ENCODE results near the gene IFNW1.
"Not testable (repeated sequence)": the region's sequence is repeated elsewhere in the genome, so short reads cannot be mapped to it uniquely, and the experiment has no call there.

IFNW1 gene

GRCh38 chr9:21141427-21141882 lies at the start of gene IFNW1:
Gene IFNW1 (minus strand): TSS chr9:21141832. CDS start chr9:21141570, 262 bp downstream.
- no peak for DNase-seq (ENCODE audit: low spot score)

GRCh38 chr9:21187487-21187886 lies 45.9 kb upstream of the IFNW1 start, which contains the start of gene IFNA4:
Gene IFNA4 (minus strand): TSS chr9:21187587. CDS start chr9:21187531, 56 bp downstream.
- not testable (repeated sequence) for DNase-seq (ENCODE audit: low spot score)

- DNase-seq (ENCODE audit: low spot score): not testable (repeated sequence)
Observed at GRCh38 chr9:21182810-21183736, 41.4 kb upstream of the IFNW1 start.

GRCh38 chr9:21174671-21175070 lies 33.0 kb upstream of the IFNW1 start:
- DNase-seq (ENCODE audit: low spot score): no peak

- no peak for DNase-seq (ENCODE audit: low spot score)
Observed at GRCh38 chr9:21172156-21172555, 30.5 kb upstream of the IFNW1 start.

GRCh38 chr9:21171351-21171750 lies 29.7 kb upstream of the IFNW1 start:
- no peak for DNase-seq (ENCODE audit: low spot score)

GRCh38 chr9:21166560-21166959 lies 24.9 kb upstream of the IFNW1 start, which contains the start of gene IFNA21:
Gene IFNA21 (minus strand): TSS chr9:21166660. CDS start chr9:21166612, 48 bp downstream.
- DNase-seq (ENCODE audit: low spot score): not testable (repeated sequence)

GRCh38 chr9:21165516-21165915 lies 23.9 kb upstream of the IFNW1 start:
- DNase-seq (ENCODE audit: low spot score): no peak

- peak; percentile 28 for DNase-seq (ENCODE audit: low spot score)
Observed at GRCh38 chr9:21160178-21160577, 18.5 kb upstream of the IFNW1 start.

GRCh38 chr9:21155501-21155900 lies 13.9 kb upstream of the IFNW1 start:
- DNase-seq (ENCODE audit: low spot score): no peak

GRCh38 chr9:21154018-21154608 lies 12.5 kb upstream of the IFNW1 start:
- peak; percentile 63 for DNase-seq (ENCODE audit: low spot score)

- DNase-seq (ENCODE audit: low spot score): peak; percentile 18
Observed at GRCh38 chr9:21153336-21154017, 11.8 kb upstream of the IFNW1 start.

- DNase-seq (ENCODE audit: low spot score): no peak
Observed at GRCh38 chr9:21144603-21145002, 3.0 kb upstream of the IFNW1 start.

GRCh38 chr9:21137020-21137419 lies 4.6 kb downstream of the IFNW1 start:
- no peak for DNase-seq (ENCODE audit: low spot score)

- no peak for DNase-seq (ENCODE audit: low spot score)
Observed at GRCh38 chr9:21135736-21136135, 5.9 kb downstream of the IFNW1 start.

- DNase-seq (ENCODE audit: low spot score): not testable (repeated sequence)
Observed at GRCh38 chr9:21128186-21128585, 13.4 kb downstream of the IFNW1 start.

- no peak for DNase-seq (ENCODE audit: low spot score)
Observed at GRCh38 chr9:21121595-21122251, 19.9 kb downstream of the IFNW1 start.

- DNase-seq (ENCODE audit: low spot score): no peak
Observed at GRCh38 chr9:21121079-21121478, 20.6 kb downstream of the IFNW1 start.

GRCh38 chr9:21119093-21119770 lies 22.4 kb downstream of the IFNW1 start:
- no peak for DNase-seq (ENCODE audit: low spot score)

GRCh38 chr9:21114311-21114710 lies 27.3 kb downstream of the IFNW1 start:
- DNase-seq (ENCODE audit: low spot score): no peak

Measured in Ammon's horn (tissue), 1 donor.